Measurements from ENCODE around the gene KRTAP9-4. TPM values are rescaled to one million over a fixed set of nuclear protein-coding genes. Genes with fewer than 3 reads are reported as not detected.
A peak's percentile ranks its signal among the peaks of the same experiment; 100 is the strongest.
"Not testable (repeated sequence)": the region's sequence is repeated elsewhere in the genome, so short reads cannot be mapped to it uniquely, and the experiment has no call there.

KRTAP9-4 gene
- not detected in 2 replicates for total RNA-seq

DNA sequence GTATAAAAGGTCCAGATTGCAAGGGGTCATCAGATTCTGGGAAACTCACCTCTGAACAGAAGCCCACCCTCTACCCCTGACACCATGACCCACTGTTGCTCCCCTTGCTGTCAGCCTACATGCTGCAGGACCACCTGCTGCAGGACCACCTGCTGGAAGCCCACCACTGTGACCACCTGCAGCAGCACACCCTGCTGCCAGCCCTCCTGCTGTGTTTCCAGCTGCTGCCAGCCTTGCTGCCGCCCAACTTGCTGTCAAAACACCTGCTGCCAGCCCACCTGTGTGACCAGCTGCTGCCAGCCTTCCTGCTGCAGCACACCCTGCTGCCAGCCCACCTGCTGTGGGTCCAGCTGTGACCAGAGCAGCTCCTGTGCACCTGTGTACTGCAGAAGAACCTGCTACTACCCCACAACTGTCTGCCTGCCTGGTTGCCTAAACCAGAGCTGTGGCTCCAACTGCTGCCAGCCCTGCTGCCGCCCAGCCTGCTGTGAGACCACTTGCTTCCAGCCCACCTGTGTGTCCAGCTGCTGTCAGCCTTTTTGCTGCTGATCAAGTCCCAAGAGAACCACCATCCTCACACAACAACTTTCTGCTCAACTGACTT lies at the start of gene KRTAP9-4:
Gene KRTAP9-4 (plus strand): TSS at position 51 of the 604 bp plus-strand sequence. CDS start 34 bp downstream, at position 85.
- not testable (repeated sequence) for DNase-seq (ENCODE audit: low read depth)

- DNase-seq (ENCODE audit: low read depth), result peak; percentile 57
These were observed 37.5 kb upstream of the KRTAP9-4 start for GRCh38 chr17:41211845-41212466.

GRCh38 chr17:41212524-41213169 lies 36.8 kb upstream of the KRTAP9-4 start:
- DNase-seq (ENCODE audit: low read depth), result no peak

DNA sequence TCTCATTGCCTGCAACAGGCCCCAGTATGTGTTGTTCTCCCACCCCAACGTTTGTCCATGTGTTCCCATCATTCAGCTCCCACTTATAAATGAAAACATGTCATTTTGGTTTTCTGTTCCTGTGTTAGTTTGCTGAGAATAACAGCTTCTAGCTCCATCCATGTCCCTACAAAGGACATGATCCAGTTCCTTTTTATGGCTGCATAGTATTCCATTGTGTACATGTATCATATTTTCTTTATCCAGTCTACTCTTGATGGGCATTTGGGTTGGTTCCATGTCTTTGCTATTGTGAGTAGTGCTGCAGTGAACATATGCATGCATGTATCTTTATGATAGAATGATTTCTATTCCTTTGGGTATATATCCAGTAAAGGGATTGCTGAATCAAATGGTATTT lies 33.8 kb upstream of the KRTAP9-4 start:
- no peak for DNase-seq (ENCODE audit: low read depth)

DNA sequence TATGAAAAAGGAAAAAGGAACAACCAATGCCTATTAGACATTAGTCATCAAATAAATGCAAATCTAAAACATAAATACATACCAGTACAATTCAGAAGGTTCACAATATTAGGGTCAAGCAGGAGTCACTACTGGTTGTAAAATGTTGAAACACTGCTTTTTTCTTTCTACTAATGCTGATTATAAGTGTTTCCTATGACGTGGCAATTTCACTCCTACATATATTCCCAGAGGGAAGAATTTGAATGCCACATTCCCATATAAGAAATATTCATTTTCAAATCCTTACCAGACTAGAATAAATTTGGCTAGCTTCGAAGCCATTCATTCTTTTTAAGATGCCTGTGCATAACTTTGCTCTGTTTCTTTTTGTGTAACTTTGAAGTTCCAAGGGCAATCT lies 25.7 kb upstream of the KRTAP9-4 start:
- peak; percentile 1 for DNase-seq (ENCODE audit: low read depth)

DNA sequence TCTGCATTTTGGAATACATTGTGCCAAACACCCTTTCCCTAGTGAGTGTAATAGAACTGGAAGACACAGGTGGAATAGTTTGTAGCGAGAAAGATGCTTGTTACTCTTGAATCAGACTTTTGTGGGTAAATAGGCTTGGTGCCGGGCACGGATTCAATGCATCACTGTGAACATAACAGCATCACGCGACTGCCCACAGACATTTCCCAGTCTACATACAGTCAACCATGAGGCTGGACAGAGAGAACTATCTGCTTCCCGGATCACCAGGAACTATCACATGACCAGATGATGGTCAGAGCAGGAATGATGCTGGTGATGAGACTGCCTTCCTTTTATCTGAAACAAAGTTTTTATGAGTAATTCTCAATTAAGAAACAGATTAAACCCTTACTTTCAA lies 23.4 kb upstream of the KRTAP9-4 start:
- DNase-seq (ENCODE audit: low read depth), result no peak

GRCh38 chr17:41226598-41227095 lies 22.8 kb upstream of the KRTAP9-4 start, which contains the start of gene KRTAP9-2:
Gene KRTAP9-2 (plus strand): TSS chr17:41226648. CDS start chr17:41226655, 7 bp downstream.
- not testable (repeated sequence) for DNase-seq (ENCODE audit: low read depth)

DNA sequence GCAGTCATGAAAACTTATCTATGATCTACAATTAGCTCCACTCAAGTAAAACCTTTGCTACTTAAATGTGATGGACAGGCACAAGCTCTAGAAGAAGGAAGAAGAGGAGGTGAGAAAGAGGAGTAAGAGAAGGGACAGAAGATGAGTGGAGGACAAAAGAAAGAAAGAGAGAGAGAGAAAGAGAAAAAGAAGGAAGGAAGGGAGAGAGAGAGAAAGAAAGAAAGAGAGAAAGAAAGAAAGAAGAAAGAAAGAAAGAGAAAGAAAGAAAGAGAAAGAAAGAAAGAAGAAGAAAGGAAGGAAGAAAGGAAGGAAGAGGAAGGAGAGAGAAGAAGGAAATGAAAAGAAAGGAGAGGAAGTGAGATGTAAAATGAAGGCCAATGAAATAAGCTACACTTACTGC lies 19.4 kb upstream of the KRTAP9-4 start:
- no peak for DNase-seq (ENCODE audit: low read depth)

DNA sequence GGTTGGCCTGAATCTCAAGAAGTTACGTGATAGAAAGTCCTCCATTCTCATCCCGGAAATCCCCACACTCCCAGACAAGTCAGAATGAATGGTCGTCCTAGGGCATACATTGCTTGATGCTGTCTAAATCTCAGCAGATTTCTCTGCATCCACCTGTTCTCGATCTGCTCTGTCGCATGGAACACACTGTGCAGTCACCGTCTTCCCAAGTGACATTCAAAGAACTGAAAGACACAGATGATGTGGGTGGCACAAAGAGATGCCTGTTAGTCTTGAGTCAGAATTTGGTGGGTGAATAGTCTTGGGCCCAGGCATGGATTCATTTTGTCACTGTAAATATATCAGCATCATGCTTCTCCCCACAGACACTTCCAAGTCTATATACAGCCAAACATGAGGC lies 17.8 kb upstream of the KRTAP9-4 start:
- no peak for DNase-seq (ENCODE audit: low read depth)

GRCh38 chr17:41232399-41233105 lies 16.9 kb upstream of the KRTAP9-4 start, which contains the start of gene KRTAP9-3:
Gene KRTAP9-3 (plus strand): TSS chr17:41232449. CDS start chr17:41232502, 53 bp downstream.
- DNase-seq (ENCODE audit: low read depth), result not testable (repeated sequence)

DNA sequence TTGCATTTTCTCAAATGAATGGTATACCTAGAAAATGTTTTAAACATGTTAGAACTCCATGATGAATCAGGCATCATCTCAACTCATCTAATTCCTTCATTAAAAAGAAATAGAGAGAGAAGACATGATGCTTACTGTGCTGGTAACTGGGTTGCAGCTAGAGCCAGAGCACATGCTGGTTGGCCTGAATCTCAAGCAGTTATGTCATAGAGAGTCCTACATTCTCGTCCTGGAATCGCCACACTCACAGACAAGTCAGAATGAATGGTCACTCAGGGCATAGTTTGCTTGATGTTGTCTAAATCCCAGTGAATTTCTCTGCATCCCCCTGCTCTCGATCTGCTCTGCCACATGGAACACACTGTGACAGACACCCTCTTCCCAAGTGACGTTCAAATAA lies 12.4 kb upstream of the KRTAP9-4 start:
- DNase-seq (ENCODE audit: low read depth), result not testable (repeated sequence)

DNA sequence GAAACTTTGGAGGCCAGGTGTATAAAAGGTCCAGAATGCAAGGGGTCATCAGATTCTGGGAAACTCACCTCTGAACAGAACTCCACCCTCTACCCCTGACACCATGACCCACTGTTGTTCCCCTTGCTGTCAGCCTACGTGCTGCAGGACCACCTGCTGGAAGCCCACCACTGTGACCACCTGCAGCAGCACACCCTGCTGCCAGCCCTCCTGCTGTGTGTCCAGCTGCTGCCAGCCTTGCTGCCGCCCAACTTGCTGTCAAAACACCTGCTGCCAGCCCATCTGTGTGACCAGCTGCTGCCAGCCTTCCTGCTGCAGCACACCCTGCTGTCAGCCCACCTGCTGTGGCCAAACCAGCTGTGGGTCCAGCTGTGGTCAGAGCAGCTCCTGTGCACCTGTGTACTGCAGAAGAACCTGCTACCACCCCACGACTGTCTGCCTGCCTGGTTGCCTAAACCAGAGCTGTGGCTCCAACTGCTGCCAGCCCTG lies 11.5 kb upstream of the KRTAP9-4 start, which contains the start of gene KRTAP9-8:
Gene KRTAP9-8 (plus strand): TSS at position 51 of the 489 bp plus-strand sequence. CDS start 53 bp downstream, at position 104.
- DNase-seq (ENCODE audit: low read depth), result not testable (repeated sequence)

DNA sequence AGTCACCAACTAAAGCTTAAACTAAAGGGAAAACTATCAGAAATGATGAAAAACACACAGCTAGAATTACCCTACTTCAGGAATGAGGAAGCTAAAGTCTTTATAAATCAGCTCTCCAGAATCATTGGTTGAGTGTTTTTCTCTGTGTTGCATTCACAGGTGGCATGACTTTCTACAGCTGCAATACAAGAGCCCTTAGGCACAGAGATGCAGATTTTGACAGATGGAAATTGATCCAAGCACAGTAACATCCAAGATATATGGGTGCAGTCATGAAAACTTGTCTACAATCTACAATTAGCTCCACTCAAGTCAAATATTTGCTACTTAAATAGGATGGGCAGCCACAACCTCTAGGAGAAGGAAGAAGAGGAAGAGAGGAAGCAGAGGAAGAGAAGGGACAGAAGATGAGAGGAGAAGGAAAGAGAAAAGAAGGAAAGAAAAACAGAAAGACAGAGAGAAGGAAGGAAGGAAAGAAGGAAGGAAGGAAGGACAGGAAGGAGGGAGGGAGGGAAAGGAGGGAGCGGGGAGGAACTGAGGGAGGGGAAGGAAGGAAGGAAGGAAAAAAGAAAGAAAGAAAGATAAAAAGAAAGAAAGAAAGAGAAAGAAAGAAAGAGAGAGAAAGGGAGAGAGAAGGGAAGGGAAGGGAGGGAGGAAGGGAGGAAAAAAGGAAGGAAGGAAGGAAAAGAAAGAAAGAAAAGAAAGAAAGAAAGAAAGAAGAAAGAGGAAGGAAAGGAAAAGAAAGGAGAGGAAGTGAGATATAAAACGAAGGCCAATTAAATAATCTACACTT lies 2.3 kb upstream of the KRTAP9-4 start:
- DNase-seq (ENCODE audit: low read depth), result not testable (repeated sequence)

DNA sequence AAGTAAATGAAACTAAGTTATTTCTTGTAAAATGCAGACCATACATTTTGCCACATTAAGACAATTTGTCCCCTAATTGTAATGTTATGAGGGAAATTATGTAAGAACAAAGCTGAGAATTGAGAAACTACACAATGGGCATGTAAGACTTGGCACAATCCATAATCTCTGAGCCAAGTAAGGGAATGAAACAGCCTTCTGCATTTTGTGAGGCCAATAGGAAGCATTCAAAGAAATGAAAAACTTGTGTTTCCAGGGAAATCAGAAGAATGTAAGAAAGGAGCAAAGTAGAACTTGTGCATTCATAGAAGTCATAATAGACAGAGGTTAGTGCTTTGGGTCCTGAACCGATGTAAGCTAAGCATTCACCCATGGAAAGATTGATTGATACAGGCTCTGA lies 1.8 kb downstream of the KRTAP9-4 start:
- DNase-seq (ENCODE audit: low read depth), result no peak

GRCh38 chr17:41254861-41255260 lies 5.4 kb downstream of the KRTAP9-4 start:
- no peak for DNase-seq (ENCODE audit: low read depth)

DNA sequence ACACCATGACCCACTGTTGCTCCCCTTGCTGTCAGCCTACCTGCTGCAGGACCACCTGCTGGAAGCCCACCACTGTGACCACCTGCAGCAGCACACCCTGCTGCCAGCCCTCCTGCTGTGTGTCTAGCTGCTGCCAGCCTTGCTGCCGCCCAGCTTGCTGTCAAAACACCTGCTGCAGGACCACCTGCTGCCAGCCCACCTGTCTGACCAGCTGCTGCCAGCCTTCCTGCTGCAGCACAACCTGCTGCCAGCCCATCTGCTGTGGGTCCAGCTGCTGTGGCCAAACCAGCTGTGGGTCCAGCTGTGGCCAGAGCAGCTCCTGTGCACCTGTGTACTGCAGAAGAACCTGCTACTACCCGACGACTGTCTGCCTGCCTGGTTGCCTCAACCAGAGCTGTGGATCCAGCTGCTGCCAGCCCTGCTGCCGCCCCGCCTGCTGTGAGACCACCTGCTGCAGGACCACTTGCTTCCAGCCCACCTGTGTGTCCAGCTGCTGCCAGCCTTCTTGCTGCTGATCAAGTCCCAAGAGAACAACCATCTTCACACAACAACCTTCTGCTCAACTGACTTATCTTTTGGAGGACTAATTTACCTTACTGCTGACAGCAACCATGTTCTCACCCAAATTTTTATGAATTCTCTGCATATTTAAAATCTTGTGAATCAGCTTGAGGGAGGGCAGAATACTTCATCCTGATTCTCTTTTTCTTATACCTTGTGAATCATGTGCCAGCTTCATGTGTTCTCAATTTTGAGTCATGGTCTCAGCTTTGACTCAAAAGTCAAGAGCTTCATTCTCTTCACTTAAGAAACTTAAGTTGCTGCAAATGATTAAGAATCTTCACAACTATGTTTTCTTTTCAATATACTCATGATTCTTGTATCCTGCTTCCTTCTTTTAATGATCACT lies 6.1 kb downstream of the KRTAP9-4 start, which contains the start of gene KRTAP9-9:
Gene KRTAP9-9 (plus strand): TSS at position 4 of the 910 bp plus-strand sequence.
- DNase-seq (ENCODE audit: low read depth), result not testable (repeated sequence)

DNA sequence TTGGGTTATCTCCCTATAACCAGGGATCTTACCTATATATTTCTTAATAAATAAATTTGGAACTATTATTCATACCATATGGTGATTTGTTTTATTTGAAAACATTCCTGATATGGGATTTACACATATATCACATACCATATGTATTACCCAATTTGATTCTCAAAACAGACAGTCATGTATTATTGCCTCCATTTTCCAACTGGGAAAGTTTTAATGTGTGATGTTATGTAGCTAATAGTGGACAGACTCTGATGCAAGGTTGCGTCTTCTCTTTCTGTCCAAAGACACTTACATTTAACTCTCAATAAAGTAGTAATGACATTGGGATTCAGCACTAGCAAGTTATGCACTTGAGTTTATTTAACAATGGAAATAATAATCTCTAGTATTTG lies 6.8 kb downstream of the KRTAP9-4 start:
- no peak for DNase-seq (ENCODE audit: low read depth)

DNA sequence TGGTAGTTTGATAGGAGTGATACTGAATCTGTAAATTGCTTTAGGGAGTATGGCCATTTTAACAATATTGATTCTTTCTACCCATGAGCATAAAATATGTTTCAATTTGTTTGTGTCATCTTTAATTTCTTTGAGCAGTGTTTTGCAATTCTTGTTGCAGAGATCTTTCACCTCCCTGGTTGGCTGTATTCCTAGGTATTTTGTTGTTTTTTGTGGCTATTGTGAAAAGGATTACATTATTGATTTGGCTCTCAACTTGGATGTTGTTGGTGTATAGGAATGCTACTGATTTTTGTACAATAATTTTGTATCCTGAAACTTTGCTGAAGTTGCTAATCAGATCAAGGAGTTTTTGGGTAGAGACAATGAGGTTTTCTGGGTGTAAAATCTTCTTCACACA lies 8.9 kb downstream of the KRTAP9-4 start:
- no peak for DNase-seq (ENCODE audit: low read depth)

- DNase-seq (ENCODE audit: low read depth), result no peak
These were observed 13.7 kb downstream of the KRTAP9-4 start for GRCh38 chr17:41263212-41263611.

- DNase-seq (ENCODE audit: low read depth), result no peak
These were observed 15.1 kb downstream of the KRTAP9-4 start for GRCh38 chr17:41264599-41264998.

All from renal cortical epithelial cell (primary cell).